T47D (cell line): ENCODE results near the gene LMAN1L.
"Not testable (repeated sequence)": the region's sequence is repeated elsewhere in the genome, so short reads cannot be mapped to it uniquely, and the experiment has no call there.

Experiments used
- DNase-seq, 2 experiments: peaks; one replicate each; pipeline versions ENCODE4 v3.0.0 to v3.0.0-alpha.2; 2011 to 2012; ENCODE audit warnings: low read depth in 1 of 2, low spot score in 1 of 2
- JUND ChIP-seq: IDR thresholded peaks from 2 replicates; pipeline ENCODE4 v1.6.1; 2012; ENCODE audit warnings: low read depth
- in situ Hi-C: cut with HindIII; loops from 2 replicates; pipeline ENCODE4 v1.10.0; 2016; ENCODE audit warnings: low sequenced_read_pairs, low pct_unique_long_range_greater_than_20kb

The LMAN1L gene

GRCh38 chr15:74777769-74778598, 34.7 kb upstream of the LMAN1L start:
- DNase-seq = no peak
- in situ Hi-C loops = no loop called here
- no peak for TF ChIP-seq JUND

- no peak for TF ChIP-seq JUND
- in situ Hi-C loops = no loop called here
- no peak for DNase-seq
Measured at GRCh38 chr15:74778599-74778970, 34.0 kb upstream of the LMAN1L start.

DNA sequence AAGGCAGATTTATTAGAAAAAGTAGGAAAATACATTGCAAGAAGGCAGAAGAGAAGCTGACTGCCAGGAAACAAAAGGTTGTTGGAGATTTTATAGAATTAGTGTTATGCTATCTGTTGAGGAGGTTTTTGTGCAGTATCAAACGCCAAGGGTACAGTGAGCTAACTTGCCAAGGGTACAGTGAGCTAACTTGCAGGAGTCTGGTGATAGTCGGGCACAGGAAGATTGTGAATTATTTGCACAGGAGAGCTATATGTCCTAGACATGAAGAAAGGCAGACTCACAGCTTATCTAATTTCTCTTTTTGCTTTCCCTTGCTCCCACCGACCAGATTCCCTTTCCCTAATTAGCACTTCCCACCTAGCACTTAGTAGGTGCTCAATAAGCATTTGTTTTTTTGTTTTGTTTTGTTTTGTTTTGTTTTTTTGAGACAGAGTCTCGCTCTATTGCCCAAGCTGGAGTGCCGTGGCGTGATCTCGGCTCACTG, 33.4 kb upstream of the LMAN1L start:
- DNase-seq = no peak
- TF ChIP-seq JUND = no peak
- in situ Hi-C loops = no loop called here

GRCh38 chr15:74780523-74781430, 31.9 kb upstream of the LMAN1L start:
- no peak for TF ChIP-seq JUND
- no peak for DNase-seq
- in situ Hi-C loops = no loop called here

DNA sequence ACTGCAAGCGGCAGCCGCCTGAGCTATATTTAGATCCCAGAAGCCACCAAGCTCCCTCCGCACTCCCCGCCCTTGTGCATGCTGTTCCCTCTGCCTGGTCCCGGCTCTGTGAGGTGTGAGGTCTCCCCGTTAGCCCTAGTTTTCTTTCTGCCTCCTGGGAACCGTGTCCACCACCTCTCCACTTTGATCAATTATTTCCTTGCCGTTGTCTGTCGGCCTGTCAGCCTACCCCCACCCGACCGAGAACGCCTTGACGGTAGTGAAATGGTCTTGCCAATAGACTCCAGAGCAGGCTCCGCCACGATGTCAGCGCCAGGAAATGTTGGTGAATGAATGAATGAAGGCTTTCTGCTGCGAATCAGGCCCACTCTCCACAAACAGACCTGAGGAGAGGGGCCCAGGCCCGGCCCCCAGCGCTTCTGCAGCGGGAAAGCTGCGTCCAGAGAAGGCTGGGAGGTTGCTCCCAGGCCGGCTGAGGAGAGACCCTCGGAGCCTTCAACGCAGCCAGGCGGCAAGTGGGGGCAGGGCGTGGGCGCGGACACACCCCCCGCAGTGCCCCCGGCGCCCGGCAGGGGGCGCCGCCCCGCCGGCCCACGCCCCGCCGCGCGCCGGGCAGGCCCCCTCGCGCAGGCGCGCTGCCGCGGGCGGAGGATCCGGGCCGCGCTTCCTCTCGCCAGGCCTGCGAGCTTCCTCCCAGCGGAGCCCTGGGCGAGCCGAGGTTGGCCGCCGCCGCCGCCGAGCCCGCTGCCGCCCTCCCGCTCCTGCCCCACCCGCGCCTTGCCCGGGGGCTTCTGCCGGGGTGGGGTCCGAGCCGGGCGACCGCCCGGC, 31.0 kb upstream of the LMAN1L start, which contains the start of gene CSK:
Gene CSK, plus strand, starts transcription at position 650 of the 828 bp plus-strand sequence. CDS start 16,218 bp downstream, outside the sequence.
- in situ Hi-C loops = no loop called here
- peak; percentile 78 to 85 for DNase-seq

GRCh38 chr15:74782259-74783071, 30.2 kb upstream of the LMAN1L start:
- in situ Hi-C loops = no loop called here
- TF ChIP-seq JUND = no peak
- no peak for DNase-seq

More for the DNA sequence above, 31.0 kb upstream of the LMAN1L start, which contains the start of gene CSK:
- TF ChIP-seq JUND = no peak

DNA sequence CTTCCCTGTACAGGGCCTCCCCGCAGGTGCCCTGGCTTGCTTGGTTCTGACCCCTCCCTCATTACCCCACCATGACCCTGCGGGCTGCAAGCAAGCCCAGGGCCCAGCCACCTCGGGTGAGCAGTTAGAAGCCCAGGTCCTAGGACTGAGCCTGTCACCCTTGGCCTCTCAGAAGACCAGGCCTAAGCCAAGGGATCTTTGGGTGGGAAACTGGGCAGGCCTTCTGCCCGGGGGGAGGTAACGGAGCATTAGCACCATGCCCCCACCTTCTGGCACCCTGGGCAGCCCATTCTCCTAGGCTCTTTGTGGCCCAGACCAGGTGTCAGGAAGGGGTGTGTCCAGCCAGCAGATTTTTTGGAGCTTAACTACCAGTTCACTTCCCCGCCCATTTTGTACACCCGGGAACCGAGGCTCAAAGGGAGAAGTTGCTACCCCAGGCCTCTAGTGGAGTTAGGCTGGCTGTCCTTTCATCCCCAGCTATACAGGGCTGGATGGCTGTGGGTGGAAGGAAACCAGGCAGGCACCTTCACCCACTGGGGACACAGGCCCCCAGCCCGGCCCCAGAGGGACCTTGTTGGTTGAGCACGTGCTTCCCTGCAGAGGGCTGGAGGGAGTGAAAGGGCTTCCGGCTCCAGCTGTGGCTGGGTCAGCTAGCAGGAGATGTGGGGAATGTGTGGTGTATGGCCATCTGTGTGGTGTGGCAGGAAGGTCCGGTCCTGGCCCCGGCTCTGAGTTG, 29.4 kb upstream of the LMAN1L start:
- no peak for TF ChIP-seq JUND
- in situ Hi-C loops = no loop called here
- DNase-seq = no peak

- TF ChIP-seq JUND = no peak
- DNase-seq = no peak
- in situ Hi-C loops = no loop called here
Measured at GRCh38 chr15:74783808-74784175, 28.8 kb upstream of the LMAN1L start.

- in situ Hi-C loops = no loop called here
- TF ChIP-seq JUND = no peak
- DNase-seq = no peak
Measured at GRCh38 chr15:74784426-74785193, 28.0 kb upstream of the LMAN1L start.

- no peak for TF ChIP-seq JUND
- in situ Hi-C loops = no loop called here
- no peak for DNase-seq
Measured at GRCh38 chr15:74785194-74786032, 27.2 kb upstream of the LMAN1L start.

- in situ Hi-C loops, DNase-seq: not testable (repeated sequence)
Measured at GRCh38 chr15:74786081-74786480, 26.6 kb upstream of the LMAN1L start.
